ENCODE results near the gene STYXL1. TPM values are rescaled to one million over a fixed set of nuclear protein-coding genes. Genes with fewer than 3 reads are reported as not detected.

Gene STYXL1
- total RNA-seq, 1 donor from 2014 or later: 9.7 TPM

DNA sequence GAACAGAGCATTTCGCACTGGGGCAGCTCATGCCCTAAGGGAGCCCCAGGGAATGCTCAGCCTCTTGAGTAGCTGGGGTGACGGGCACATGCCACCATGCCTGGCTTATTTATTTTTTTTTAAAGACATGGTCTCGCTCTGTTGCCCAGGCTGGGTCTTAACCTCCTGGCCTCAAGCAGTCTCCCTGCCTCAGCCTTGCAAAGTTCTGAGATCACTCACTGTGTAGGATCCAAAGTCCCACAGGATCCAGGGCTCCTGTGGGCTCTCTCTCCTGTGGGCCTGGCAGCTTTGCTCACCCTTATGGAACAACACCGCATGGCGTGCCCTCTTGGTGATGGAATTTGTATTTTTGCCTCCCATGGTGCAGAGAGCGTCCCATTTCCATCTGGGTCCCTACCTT, 87.4 kb downstream of the STYXL1 start:
- no peak for DNase-seq (ENCODE audit: low spot score)

DNA sequence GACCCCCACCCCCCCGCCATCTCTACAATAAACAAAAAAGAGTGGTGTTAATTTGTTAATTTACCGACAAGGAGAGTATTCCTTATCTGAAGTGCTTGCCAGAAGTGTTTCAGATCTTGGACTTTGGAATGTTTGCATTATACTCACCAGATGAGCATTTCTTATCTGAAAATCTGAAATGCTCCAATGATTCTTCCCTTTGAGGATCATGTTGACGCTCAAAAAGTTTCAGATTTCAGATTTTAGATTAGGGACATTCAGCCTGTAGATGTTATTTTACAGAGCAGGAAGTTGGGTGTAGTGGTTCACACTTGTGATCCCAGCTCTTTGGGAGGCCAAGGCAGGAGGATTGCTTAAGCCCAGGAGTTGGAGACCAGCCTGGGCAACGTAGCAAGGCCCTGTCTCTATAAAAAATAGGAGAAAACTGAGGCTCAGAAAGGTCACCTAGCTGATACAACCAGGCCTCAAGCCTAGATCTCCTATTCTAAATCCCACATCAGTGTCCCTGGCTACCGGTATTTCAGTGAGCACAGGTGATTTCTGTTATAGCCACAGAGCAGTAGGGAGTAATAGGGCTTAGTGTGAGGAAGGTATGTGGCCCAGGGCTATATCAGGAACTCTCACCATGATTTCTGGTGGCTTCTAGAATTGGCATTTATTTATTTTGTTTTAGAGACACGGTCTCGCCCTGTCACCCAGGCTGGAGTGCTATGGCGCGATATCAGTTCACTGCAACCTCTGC, 88.8 kb downstream of the STYXL1 start:
- DNase-seq (ENCODE audit: low spot score): no peak

DNA sequence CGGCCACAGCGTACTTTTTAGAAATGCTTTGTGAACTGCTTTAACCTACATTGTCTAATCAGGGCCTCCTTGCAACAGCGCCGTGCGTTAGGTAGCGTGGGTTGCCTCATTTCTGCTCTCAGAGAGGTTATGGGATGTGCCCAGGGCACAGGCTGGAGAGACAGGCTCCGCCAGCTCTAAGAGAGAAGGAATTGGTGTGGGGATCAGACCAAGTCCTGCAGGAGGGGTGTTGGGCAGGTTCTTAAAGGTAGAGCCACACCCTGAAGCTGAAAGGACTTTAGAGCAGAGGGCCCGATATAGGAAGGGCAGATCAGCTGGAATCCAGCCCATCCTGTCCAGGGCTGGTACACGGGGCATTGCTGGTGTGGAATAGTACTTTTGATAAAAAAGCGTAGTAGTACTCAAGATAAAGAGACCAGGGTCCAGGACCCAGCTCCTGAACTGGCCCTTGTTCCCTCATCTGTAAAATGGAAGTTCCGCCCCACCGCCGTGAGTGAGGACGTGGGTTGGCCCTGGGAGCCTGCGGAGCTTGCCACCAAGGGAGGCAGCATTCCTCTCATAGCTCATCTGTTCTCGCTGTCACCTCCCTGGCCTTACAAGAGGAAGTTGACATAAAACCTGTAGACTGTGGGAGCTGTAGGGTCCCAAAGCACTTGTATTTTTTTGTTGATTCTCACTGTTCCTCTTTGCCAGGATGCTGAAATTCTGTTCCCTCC, 90.6 kb downstream of the STYXL1 start:
- DNase-seq (ENCODE audit: low spot score): no peak

- DNase-seq (ENCODE audit: low spot score): no peak
Observed at GRCh38 chr7:75955331-75955955, 92.4 kb downstream of the STYXL1 start.

DNA sequence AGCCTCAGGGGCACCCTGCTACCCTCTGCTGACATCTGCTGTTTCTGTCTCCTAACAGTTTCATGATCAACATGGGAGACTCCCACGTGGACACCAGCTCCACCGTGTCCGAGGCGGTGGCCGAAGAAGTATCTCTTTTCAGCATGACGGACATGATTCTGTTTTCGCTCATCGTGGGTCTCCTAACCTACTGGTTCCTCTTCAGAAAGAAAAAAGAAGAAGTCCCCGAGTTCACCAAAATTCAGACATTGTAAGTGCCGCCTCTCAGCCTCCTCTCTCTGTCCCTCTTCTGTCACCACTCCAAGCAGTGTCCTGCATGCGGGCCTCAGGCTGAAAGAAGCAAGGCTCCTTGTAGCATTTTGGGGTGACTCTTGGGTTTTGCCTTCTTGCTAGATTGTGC, 93.9 kb downstream of the STYXL1 start:
- DNase-seq (ENCODE audit: low spot score): no peak

GRCh38 chr7:75953431-75953830, 94.4 kb downstream of the STYXL1 start:
- no peak for DNase-seq (ENCODE audit: low spot score)

DNA sequence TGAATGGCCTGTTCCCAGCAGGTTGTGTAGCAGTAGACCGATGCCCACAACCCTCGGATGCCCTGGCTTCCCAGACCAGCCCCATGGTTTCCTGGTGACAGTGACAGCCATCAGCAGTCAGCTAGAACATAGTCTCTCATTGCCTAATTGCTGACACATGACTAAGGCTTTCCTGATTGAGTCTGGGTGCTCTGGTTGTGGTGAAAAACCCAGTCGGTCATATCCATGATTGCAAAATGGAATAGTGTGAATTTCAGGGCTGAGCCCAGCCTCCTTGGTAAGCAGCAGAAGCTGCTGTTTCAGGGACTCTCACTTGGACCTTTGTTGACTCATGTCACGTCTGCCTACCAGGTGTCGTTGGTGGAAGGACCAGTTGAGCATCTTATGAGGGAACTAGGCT, 96.3 kb downstream of the STYXL1 start:
- DNase-seq (ENCODE audit: low spot score): no peak

DNA sequence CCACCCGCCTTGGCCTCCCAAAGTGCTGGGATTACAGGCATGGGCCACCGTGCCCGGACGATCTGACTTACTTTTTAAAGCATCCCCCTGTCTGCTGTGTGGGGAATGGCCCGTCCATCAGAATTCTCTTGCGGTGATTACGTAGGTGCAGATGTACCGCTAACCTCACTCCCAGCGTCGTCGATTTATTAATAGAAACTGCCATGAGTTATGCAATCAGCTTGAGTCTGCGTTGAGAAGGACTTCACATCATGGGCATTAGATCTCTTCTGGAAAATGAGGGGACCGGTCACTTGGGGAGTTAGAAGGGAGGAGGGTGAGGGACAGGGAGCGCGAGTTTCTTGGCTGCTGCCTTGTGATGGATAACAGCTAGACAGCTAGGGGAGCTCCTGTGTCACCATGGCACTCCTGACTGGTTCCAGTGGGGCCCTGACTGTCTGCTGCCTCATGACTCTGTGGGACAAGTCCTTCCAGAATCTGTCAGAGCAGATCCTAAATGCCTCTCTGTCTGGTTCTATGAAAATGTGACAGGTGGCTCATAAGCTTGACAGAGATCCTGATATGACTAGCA, 97.6 kb downstream of the STYXL1 start:
- no peak for DNase-seq (ENCODE audit: low spot score)

GRCh38 chr7:75948179-75948578, 99.6 kb downstream of the STYXL1 start:
- no peak for DNase-seq (ENCODE audit: low spot score)

Other genes starting within 250 kb of the STYXL1 start
- not detected for gene CCL24, start 234.2 kb downstream of the STYXL1 start, total RNA-seq
- 78.3 TPM for gene RHBDD2, start 169.0 kb downstream of the STYXL1 start, total RNA-seq
- gene POR, start 132.8 kb downstream of the STYXL1 start, total RNA-seq: 507 TPM
- gene TMEM120A, start 53.4 kb downstream of the STYXL1 start, total RNA-seq: 93.8 TPM
- 128 TPM for gene MDH2, start 106 bp upstream of the STYXL1 start, total RNA-seq
- 4.8 TPM for gene SRRM3, start 153.9 kb upstream of the STYXL1 start, total RNA-seq